Stimulated activated CD8-positive, alpha-beta memory T cell treated with anti-CD3 and anti-CD28 coated beads, Interleukin-15, amount 100 ng/mL, for 1 hour (primary cell): ENCODE measurements around the gene SPSB2.

Experiments used
- DNase-seq: peaks from one replicate; pipeline ENCODE4 v3.0.0-alpha.2; 2020; ENCODE audit warnings: low read depth

SPSB2 gene

DNA sequence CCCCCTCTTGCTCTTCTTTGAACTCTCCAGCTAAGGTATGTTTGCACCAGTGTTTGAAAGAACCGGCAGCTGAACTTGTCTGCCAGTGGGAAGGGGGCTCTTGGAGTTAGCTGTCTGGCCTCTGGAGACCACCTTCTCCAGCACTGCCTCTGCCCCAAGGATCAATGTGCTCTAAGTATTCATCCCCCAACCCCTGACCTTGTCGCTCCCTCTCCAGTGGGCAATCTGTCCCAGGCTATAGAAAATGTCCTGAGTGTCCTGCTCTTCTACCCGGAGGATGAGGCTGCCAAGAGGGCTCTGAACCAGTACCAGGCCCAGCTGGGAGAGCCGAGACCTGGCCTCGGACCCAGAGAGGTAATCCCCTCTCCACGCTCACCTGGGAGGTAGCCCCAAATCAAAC is 42.1 kb downstream of the SPSB2 start:
- no peak for DNase-seq

DNA sequence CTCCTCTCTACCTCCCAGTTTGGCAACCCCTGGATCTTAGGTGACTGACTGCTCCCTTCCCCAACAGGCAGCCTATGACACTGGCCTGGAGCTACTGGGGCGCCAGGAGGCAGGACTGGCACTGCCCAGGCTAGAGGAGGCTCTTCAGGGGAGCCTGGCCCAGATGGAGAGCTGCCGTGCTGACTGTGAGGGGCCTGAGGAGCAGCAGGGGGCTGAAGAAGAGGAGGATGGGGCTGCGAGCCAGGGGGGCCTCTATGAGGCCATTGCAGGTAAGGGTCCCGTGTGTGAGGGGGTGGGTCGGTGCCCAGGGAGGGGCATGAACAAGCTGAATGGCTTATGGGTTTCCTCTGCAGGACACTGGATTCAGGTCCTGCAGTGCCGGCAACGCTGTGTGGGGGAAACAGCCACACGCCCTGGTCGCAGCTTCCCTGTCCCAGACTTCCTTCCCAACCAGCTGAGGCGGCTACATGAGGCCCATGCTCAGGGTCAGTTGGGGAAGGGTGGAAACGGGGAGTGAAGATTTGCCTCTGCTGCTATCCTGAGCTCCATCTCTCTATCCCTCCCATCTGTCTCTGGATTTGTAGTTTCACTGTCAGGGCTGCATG is 42.7 kb downstream of the SPSB2 start:
- DNase-seq, result no peak

DNA sequence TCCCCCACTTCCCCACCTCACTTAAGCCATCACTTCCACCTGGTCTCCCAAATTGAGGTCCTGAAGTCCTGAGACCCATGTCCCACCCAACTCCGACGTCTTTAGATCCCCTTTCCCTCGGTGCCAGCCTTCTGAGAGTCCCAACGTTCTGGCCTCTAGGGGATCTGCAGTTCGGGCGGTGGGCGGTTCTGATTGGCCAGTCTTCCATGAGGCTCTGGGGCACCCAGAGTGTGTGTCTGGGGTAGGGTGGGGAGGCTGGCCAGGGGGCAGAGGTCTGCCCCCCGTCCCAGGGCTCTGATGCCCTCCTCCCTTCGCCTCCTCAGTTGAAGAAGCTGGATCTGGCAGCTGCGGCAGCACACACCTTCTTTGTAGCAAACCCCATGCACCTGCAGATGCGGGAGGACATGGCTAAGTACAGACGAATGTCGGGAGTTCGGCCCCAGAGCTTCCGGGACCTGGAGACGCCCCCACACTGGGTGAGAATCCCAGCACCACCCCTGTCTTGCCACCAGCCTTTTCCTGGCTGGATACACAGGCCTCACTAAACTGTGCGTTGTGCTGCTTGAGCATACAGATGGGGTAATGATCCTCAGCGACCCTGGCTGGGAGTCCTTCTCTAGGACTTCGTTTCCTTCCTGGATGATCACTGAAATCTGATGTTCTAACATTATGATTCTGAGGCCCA is 43.4 kb downstream of the SPSB2 start:
- no peak for DNase-seq

DNA sequence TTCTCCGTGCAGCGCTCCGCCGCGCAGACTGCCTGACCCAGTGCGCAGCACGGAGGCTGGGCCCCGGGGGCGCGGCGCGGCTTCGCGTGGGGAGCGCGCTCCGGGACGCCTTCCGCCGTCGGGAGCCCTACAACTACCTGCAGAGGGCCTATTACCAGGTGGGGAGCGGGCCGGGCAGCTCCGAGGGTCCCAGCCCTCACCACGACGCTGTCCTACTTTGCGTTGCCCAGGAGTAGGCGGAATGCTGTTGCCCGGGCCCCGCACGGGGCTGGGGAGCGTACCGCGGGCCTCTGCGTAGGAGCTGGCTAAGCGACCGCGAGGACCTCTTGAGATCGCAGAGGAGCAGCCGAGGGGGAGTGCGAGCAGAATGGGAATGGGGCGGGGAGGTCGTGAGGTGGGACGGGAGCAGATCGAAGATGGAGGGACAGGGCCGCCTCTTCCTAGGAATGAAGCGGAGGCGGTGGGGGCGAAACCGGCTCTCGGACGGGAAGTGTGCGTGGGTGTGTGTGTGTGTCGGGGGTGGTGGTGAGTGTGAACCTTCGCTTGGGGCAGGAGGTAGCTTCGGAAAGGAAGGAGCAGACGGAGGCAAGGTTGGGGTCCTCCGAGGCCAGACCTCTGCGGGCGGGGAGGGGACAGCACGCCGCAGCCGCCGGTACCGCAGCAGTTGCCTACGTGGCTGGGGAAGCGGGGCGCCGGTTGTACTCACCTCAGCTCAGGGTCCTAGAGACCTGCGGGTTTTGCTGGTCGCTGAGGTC is 44.1 kb downstream of the SPSB2 start:
- no peak for DNase-seq

DNA sequence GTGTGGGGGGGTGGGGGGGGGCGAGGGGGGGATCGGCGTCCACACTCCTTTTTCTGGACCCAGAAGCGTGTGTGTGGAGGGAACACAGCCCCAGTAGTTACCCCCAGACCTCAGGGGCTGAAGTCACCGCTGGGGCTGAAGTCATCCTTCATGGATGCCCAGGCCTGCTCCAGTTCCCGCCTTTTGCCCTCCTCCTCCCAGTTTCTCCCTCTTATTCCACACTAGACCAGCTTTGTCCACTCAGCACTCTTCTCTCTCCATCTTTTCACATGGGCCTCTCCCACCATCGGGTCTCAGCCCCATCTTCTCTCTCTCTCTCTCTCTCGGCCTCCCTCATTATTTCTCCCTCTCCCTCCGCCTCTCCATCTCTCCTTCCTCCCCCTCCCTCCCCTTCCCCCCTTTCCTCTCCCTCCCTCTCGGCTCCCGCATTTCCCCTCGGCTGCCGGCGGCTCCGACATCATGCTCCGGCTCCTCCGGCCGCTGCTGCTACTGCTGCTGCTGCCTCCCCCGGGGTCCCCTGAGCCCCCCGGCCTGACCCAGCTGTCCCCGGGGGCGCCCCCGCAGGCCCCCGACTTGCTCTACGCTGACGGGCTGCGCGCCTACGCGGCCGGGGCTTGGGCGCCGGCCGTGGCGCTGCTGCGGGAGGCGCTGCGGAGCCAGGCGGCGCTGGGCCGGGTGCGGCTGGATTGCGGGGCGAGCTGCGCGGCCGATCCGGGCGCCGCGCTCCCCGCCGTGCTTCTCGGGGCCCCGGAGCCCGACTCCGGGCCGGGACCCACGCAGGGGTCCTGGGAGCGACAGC is 44.9 kb downstream of the SPSB2 start, which contains the start of gene P3H3:
Gene P3H3 (plus strand): TSS at position 426 of the 799 bp plus-strand sequence. CDS start 34 bp downstream, at position 460.
- no peak for DNase-seq

DNA sequence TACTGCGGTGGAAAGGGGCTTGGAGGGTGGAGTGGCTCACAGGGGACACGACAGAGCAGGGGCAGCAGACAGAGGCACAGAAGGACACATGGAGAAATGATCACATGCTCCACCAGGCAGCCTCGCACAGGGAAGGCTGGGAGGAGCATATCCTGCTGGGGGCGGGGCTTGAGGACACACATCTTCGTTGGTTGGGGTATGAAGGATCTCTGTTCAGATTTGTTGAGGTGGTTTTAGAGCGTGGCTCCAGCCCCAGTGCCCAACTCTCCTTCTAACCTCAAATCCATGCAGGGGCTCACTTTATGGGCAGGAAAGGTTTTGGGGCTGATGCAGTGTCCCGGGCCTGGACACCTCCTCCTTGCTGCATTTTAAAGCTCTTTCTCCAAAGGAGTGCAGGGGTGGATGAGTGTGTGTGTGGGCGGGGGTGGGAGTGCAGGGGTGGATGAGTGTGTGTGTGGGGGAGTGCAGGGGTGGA is 45.6 kb downstream of the SPSB2 start:
- DNase-seq, result no peak

DNA sequence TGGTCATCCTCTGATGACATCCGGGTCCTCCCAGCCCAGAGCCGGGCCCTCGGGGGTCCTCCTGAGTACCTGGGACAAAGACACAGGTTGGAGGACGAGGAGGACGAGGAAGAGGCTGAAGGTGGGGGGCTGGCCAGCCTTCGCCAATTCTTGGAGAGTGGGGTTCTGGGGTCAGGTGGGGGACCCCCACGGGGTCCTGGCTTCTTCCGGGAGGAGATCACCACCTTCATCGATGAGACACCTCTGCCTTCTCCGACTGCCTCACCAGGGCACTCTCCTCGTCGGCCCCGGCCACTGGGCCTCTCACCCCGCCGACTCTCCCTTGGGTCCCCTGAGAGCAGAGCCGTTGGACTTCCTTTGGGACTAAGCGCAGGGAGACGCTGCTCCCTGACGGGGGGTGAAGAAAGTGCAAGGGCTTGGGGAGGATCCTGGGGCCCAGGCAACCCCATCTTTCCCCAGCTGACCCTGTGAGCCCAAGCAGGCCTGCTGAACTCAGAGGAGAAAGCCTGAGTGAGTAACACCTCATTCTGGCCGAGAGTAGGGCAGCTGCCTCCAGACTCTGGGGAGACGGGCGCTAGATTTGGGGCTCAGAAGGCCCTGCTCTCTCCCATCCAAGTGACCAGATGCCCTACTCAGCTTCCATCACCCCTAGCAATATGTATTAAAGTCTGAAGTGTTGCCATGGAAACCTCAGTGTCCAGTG is 46.2 kb downstream of the SPSB2 start:
- DNase-seq, result no peak

DNA sequence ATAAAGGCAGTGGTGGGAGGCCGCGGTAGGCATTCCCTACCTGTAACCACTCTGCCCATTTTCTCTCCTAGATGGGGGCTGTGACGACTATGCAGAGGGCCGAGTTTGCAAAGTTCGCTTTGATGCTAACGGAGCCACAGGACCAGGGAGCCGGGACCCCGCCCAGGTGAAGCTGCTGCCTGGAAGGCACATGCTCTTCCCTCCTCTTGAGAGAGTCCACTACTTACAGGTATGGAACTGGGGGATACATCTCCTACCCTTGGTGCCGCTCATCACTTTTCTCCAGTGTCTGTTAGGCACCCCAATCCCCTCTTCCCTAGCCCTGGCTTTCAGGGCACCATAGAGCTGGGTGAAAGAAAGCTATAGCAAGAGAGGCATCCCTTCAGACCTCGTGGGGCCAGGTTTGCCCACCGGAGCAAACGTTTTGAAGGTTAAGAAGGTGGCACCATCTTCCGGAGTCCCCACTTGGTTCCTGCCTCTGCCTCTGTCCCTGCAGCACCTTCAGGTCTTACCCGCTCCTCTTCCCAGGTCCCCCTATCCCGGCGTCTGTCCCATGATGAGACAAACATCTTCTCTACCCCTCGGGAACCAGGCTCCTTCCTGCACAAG is 46.9 kb downstream of the SPSB2 start:
- DNase-seq, result no peak

DNA sequence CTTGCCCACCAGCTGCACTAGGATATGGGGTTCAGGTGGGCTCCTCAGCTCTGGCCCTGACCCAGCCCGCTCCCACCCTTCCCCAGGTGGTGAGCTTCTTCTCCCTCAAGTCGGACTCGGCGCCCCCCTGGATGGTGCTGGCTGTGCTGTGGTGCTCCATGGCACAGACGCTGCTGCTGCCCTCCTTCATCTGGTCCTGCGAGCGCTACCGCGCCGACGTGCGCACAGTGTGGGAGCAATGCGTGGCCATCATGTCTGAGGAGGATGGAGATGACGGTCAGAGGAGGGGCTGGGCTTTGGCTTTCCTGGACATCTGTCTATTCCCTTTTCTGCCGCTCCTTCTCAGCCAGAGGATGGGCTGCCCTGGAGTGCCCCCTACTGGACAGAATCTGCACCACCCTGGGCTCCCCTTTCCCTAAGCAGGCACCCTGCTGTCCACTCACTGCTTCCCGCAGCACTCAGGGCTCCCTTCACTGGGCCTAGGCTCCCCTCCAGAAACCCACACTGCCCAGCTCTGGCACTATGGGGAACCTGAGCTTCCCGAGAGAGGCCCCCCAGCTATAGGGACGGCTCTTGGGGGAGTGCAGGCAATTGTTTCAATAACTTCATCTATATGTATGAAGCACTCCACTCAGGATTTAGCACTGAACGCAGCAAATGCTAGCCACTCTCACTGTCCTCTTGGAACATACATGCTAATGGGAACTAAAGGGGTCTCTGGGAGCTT is 47.5 kb downstream of the SPSB2 start:
- DNase-seq, result peak; percentile 64

DNA sequence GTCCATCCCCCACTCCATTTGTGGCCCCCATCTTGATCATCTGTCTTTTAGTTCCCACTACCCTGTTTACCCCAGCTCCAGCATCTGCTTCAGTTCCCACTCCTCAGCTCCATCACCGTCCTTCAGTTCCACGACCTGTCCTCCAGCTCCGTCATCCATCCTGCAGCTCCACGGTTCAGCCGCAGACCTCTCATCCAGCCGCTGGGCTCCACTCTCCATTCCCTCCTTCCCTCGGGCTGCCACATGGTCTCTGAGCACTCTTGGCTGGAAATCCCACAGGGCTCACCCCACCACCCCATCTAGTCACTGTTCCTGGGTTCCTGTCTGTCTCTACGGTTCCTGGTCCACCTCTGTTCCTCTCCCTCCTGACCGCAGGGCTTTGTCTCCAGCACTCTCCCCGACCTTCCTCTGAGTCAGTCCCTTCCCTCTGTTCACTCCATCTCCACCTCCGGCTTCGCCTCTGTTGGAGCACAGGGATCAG is 48.2 kb downstream of the SPSB2 start:
- DNase-seq, result no peak

DNA sequence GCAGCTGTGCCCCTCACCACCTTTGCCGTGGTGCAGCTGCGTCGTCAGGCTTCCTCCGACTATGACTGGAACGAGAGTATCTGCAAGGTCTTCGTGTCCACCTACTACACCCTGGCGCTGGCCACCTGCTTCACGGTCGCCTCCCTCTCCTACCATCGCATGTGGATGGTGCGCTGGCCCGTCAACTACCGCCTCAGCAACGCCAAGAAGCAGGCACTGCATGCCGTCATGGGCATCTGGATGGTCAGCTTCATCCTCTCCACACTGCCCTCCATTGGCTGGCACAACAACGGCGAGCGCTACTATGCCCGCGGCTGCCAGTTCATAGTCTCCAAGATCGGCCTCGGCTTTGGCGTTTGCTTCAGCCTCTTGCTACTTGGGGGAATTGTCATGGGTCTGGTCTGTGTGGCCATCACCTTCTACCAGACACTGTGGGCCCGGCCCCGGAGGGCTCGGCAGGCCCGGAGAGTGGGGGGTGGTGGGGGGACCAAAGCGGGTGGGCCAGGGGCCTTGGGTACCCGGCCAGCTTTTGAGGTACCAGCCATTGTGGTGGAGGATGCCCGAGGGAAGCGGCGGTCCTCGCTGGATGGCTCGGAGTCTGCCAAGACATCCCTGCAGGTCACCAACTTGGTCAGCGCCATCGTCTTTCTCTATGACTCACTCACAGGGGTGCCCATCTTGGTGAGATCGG is 48.9 kb downstream of the SPSB2 start:
- no peak for DNase-seq

DNA sequence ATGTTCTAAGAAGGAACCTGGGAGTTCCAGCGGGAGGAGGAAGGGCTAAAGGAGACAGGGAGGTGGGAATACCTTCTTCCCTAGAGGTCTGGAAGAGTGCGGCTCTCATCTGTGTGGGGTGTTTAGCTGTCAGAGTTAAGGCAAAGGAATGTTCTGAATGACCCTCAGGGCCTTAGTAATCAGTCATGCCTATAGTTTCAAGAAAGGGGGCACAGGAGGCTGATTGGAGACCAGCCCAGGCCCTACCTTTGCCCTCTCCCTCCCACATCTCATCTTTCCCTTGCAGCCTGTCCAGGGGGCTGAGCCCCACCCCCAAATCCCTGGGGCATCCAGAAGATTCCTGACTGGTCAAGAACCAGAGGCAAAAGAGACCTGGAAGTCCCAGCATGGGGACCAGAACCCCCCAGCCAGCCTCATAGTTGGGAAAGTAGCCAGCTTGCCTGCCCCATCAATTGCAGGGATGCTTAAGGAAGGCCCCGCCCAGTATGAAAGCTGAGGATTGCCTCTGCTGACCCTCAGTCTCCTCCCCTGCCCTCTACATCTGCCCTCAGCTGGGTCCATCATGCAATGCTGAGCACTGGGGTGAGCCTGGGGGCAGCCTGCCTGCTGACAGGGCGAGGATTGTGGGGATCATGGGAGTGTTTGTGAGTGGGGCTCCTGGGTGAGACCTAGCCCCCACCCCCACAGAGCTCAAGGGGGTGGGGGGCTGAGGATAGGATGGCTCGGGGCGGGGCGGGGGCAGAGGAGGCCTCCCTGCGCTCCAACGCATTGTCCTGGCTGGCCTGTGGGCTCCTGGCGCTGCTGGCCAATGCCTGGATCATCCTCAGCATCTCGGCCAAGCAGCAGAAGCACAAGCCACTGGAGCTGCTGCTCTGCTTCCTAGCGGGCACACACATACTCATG is 49.7 kb downstream of the SPSB2 start:
- DNase-seq, result no peak

DNA sequence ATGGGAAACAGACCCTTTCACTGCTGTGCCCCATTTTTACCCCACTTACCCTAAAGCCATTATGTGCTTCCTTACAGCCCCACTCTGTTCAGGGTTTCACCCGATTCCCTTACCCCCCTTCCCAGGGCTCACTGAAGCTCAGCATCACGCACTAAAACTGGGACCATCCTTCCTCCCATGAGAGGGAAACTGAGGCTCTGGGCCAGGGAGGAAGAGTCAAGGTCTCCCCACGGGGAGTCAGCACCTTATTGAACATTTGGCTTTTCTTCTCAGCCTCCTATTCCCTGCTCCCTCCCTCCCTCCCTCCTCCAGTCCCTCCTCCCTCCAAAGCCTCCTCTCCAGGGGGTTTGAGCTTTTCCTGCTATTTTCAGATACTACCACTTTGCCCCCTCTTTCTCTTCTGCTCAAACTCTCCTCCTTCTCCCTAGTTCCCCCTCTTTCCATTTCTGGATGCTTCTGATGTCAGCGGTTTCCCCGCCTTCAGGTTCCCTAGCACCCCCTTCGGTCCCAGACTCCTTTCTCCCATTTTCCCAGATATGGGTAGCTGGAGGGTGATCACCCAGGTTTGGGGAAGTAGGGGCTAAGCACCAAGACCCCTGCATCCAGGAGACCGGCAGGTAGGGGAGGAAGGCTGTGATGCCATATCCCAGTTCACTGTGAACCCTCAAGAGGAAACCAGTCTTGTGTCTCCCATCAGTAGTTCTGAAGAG is 50.5 kb downstream of the SPSB2 start:
- DNase-seq, result no peak

DNA sequence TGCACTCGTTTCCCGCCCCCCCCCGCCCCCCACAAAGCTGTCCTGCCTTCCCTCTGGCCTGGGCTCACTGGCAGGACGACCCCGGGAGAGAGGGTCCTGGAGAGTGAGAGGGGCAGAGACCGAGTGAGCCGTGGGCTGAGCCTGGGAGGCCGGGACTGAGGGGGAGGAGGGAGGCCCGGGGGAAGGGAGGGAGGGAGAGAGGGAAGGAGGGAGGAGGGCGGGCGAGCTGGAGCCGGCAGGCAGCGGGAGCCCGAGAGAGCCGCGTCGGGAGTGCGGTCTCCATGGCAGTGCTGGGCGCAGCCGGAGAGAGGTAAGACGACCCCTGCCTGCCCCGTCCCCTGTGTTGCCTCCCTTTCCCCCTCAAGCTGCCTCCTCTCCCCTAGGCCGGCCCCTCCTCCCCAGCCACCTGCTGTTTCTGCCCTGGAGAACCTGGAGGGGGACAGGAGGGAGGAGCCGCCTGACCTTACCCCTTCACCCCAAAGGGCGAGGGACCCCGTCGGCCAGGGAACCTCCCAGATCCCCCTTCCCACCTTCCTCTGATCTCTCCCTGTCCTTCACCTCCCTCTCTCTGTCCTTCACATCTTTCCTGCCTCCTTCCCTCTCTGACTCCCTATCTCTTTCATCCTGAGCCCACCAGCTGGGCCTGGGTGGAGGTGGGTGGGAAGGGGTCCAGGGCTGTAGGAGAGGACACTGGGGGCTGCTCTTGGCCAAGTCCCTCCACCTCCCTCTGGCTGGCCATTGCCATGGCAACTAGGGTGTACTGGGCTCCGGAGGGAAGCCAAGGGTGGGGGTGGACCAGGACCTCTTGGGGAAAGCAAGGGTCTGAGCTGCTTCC is 51.3 kb downstream of the SPSB2 start, which contains the start of gene GPR162:
Gene GPR162 (plus strand): TSS at position 231 of the 835 bp plus-strand sequence. CDS start 2,078 bp downstream, outside the sequence.
- no peak for DNase-seq
